ENCODE data around the gene LCP1.
A peak's percentile ranks its signal among the peaks of the same experiment; 100 is the strongest.
"Not testable (repeated sequence)": the region's sequence is repeated elsewhere in the genome, so short reads cannot be mapped to it uniquely, and the experiment has no call there.

LCP1 gene

GRCh38 chr13:46179969-46180763 is 1.8 kb downstream of the LCP1 start:
- DNase-seq = no peak

GRCh38 chr13:46179491-46179908 is 2.5 kb downstream of the LCP1 start:
- no peak for DNase-seq

- DNase-seq = no peak
These were observed 3.2 kb downstream of the LCP1 start for GRCh38 chr13:46178821-46179220.

- no peak for DNase-seq
These were observed 3.8 kb downstream of the LCP1 start for GRCh38 chr13:46178143-46178542.

- DNase-seq = no peak
These were observed 5.2 kb downstream of the LCP1 start for GRCh38 chr13:46176756-46177155.

- DNase-seq = no peak
These were observed 8.3 kb downstream of the LCP1 start for GRCh38 chr13:46173656-46174055.

GRCh38 chr13:46172531-46172991 is 9.4 kb downstream of the LCP1 start:
- DNase-seq = no peak

- no peak for DNase-seq
These were observed 10.2 kb downstream of the LCP1 start for GRCh38 chr13:46171739-46172138.

- DNase-seq = no peak
These were observed 10.8 kb downstream of the LCP1 start for GRCh38 chr13:46171217-46171616.

GRCh38 chr13:46170687-46171086 is 11.3 kb downstream of the LCP1 start:
- no peak for DNase-seq

GRCh38 chr13:46170268-46170667 is 11.7 kb downstream of the LCP1 start:
- DNase-seq = no peak

- DNase-seq = no peak
These were observed 12.2 kb downstream of the LCP1 start for GRCh38 chr13:46169758-46170157.

GRCh38 chr13:46168783-46169182 is 13.2 kb downstream of the LCP1 start:
- no peak for DNase-seq

- no peak for DNase-seq
These were observed 13.6 kb downstream of the LCP1 start for GRCh38 chr13:46168341-46168740.

- DNase-seq = no peak
These were observed 14.9 kb downstream of the LCP1 start for GRCh38 chr13:46166947-46167610.

GRCh38 chr13:46166224-46166584 is 15.8 kb downstream of the LCP1 start:
- DNase-seq = no peak

GRCh38 chr13:46165485-46166223 is 16.3 kb downstream of the LCP1 start:
- no peak for DNase-seq

GRCh38 chr13:46164661-46165060 is 17.3 kb downstream of the LCP1 start:
- DNase-seq = no peak

GRCh38 chr13:46162741-46163140 is 19.2 kb downstream of the LCP1 start:
- DNase-seq = not testable (repeated sequence)

GRCh38 chr13:46160471-46161066 is 21.4 kb downstream of the LCP1 start:
- DNase-seq = peak; percentile 1

GRCh38 chr13:46160065-46160464 is 21.9 kb downstream of the LCP1 start:
- no peak for DNase-seq

GRCh38 chr13:46158983-46159382 is 23.0 kb downstream of the LCP1 start:
- no peak for DNase-seq

GRCh38 chr13:46158222-46158621 is 23.8 kb downstream of the LCP1 start:
- no peak for DNase-seq
